ENCODE data around the gene MAK.
A peak's percentile ranks its signal among the peaks of the same experiment; 100 is the strongest.
"Not testable (repeated sequence)": the region's sequence is repeated elsewhere in the genome, so short reads cannot be mapped to it uniquely, and the experiment has no call there.

MAK gene

GRCh38 chr6:10771371-10771894 is 66.9 kb downstream of the MAK start:
- DNase-seq (ENCODE audit: low spot score) = no peak

- DNase-seq (ENCODE audit: low spot score) = no peak
Measured at GRCh38 chr6:10769419-10769818, 68.9 kb downstream of the MAK start.

GRCh38 chr6:10763006-10763405 is 75.3 kb downstream of the MAK start:
- DNase-seq (ENCODE audit: low spot score) = no peak

GRCh38 chr6:10759884-10760329 is 78.4 kb downstream of the MAK start:
- DNase-seq (ENCODE audit: low spot score) = peak; percentile 28

DNA sequence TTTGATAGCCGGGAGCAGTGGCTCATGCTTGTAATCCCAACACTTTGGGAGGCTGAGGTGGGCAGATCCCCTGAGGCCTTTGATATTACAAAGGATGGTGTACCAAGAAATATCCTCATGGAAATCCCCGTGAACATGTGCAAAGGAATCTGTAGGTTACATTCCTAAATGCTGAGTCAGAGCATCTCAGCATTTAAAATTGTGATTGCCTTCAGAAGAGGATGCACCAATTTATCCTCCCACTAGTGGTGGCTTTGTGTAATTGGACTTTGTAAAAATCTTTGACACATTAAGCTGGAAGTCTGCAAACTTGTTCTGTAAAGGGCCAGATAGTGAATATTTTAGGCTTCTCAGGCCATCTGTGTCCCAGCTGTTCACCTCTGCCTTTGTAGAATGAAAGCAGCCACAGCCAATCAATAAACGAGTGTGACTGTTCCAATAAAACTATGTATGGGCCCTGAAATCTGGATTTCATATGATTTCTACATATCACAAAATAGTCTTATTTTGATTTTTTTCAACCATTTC is 79.0 kb downstream of the MAK start:
- DNase-seq (ENCODE audit: low spot score) = peak; percentile 80

DNA sequence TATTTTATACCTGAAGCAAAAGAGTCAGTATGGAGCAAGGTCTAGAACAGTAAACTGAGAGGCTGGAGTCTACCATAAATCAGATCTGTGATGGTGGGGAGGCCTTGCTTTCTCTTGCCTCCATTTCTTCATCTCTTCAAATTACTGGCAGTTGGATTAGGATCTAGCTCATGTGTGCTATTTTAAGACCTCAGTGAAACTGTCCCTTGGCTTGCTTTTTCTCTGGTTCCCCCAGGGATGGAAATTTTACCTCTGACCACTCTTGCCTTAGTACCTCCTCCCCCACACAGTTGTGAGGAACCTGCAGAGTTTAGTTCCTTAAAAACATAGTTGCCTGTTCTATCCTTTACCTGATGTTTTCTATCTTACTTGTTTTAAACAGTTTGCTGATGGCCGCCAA is 82.3 kb downstream of the MAK start:
- no peak for DNase-seq (ENCODE audit: low spot score)

DNA sequence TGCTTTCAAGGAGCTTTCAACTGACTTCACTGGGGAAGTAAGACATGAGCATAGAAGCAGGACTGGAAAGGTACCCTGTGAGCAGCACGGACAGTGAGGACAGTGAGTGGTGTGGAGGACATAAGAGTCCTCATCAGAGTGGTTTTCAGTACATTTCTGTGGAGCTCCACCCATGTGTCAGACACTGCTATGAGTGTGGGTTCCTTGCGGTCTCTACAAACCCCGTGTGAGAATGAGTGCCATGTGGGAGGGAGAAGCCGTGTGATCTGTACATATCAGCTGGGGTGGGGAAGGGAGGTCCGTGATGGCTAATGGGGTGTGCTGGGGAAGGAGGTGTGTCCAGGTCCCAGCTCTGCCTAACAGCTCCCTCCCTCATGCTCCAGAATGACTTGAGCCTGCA is 86.6 kb downstream of the MAK start:
- DNase-seq (ENCODE audit: low spot score) = not testable (repeated sequence)

DNA sequence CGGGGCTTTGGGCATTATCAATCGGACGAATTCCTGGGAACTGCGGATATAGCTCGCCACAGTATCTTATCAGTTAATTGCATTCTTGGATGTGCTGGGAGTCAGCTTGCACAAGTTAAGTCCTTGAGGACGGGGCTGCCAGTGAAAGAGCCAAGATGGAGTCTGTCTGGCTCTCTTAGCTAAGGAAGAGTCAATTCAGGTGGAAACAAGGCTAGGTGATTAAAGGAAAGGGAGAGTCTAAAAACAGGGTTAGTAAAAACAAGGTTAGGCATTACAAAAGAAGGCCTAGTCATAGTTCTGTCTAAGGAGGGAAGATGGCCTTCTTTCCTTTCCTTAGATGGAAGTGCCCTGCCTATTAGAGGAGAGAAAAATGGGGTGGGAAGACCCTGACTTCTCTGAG is 87.8 kb downstream of the MAK start:
- DNase-seq (ENCODE audit: low spot score) = not testable (repeated sequence)

GRCh38 chr6:10749734-10750133 is 88.6 kb downstream of the MAK start:
- DNase-seq (ENCODE audit: low spot score) = no peak

DNA sequence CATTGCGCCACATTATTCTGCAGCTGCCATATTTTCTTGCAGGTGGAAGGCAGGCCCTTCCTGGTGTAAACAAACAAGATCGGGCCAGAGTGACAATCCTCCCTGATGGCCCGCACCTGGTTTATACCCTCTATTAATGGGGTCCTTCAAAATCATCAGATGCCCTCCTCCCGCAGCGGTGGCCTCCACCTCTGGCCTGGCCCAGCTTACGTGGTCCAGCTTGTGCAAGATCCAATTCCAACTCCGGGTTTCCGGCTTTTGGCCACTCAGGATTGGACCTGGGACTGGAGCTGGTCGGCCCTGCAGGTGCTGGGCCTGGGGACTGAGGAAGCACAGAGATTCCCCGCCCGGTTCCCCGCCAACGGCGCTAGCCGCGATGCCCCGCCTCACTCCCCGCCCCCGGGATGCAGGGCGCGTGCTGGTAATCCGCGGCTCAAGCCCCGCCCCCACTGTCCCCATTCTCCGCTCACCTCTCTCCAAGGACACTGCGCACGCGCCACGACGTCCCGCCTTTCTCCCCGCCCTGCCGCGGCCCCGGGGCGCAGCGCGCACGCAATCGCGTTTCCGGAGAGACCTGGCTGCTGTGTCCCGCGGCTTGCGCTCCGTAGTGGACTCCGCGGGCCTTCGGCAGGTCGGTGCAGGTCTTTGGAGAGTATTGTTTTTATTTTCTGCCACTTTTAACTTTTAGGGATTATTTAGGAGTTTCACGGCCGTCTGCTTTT is 90.9 kb downstream of the MAK start, which contains the start of gene TMEM14B:
TSS of gene TMEM14B (plus strand) at position 555 of the 722 bp plus-strand sequence. CDS start 1,441 bp downstream, outside the sequence.
- peak; percentile 98 for DNase-seq (ENCODE audit: low spot score)

- no peak for DNase-seq (ENCODE audit: low spot score)
Measured at GRCh38 chr6:10746915-10747250, 91.5 kb downstream of the MAK start.

GRCh38 chr6:10745116-10745515 is 93.2 kb downstream of the MAK start:
- no peak for DNase-seq (ENCODE audit: low spot score)

DNA sequence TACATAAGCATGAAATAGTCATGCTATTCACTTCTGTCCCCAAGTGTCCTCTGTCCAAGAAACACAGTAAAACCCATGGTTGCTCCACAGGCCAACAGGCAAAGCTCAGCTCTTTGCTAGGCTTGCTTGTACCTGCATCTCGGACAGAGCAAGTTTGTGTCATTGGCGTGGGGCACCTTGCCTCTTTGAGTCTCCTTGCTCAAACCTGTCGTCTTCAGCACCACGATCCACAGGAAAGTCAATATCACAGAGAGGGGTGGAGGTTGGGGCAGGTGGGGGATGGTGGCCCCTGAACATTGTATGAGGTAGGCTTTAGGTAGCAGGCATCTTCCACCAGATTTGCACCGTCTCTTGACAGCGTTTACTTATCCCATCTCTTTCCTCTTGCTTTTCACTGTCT is 94.8 kb downstream of the MAK start:
- no peak for DNase-seq (ENCODE audit: low spot score)

DNA sequence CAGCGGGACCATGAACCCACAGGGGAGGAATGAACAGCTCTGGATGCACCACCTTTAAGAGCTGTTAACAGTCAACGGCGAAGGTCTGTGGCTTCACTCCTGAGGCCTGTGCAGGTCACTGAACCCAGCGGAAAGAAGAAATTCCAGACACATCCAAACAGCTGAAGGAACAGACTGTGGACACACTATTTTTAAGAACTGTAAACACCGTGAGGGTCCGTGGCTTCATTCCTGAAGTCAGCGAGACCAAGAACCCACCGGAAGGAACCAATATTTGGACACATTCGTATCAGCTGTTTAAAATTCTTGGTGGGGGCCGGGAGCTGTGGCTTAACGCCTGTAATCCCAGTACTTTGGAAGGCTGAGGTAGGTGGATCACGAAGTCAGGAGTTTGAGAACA is 96.1 kb downstream of the MAK start:
- DNase-seq (ENCODE audit: low spot score) = no peak

GRCh38 chr6:10741643-10742042 is 96.7 kb downstream of the MAK start:
- not testable (repeated sequence) for DNase-seq (ENCODE audit: low spot score)

DNA sequence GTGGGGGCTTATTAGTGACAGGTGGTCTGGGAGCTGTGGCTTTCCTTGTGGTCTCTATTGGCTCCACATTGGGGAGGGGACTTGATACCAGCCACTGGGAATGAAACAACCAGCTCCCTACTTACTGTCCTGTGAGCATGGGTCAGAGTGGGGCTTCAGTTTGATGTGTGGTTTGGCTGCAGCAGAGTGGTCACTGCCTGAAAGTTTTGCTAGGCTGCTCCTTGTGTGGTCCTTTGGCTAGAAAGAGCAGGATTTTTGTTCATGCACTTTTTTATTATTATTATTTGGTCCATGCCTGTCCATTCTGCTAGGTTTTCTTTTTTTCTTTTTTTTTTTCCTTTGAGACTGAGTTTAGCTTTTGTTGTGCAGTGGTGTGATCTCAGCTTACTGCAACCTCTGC is 98.3 kb downstream of the MAK start:
- no peak for DNase-seq (ENCODE audit: low spot score)

GRCh38 chr6:10736731-10737130 is 101.6 kb downstream of the MAK start:
- DNase-seq (ENCODE audit: low spot score) = no peak

GRCh38 chr6:10733863-10734262 is 104.5 kb downstream of the MAK start:
- no peak for DNase-seq (ENCODE audit: low spot score)

GRCh38 chr6:10733151-10733715 is 105.1 kb downstream of the MAK start:
- DNase-seq (ENCODE audit: low spot score) = no peak

- no peak for DNase-seq (ENCODE audit: low spot score)
Measured at GRCh38 chr6:10730254-10730653, 108.1 kb downstream of the MAK start.

DNA sequence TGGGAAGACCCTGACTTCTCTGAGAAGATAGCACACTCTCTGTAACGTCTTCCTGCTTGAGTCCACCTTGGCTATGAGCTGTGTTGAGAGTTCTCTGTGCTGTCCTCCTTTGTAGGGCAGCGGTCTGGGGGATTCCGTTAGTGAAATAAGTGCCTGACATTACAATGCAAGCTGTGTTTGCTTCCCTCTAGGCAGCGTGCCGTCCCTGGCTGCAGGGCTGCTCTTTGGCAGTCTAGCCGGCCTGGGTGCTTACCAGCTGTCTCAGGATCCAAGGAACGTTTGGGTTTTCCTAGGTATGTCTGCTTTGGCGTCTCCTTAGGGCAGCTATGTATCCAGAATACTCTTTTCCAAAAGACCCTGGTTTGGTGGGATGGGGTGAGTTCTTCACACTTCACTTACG is 112.6 kb downstream of the MAK start:
- no peak for DNase-seq (ENCODE audit: low spot score)

- DNase-seq (ENCODE audit: low spot score) = no peak
Measured at GRCh38 chr6:10725044-10725443, 113.3 kb downstream of the MAK start.

GRCh38 chr6:10723567-10723881 is 114.8 kb downstream of the MAK start:
- DNase-seq (ENCODE audit: low spot score) = no peak

Data from LoVo (cell line).